ENCODE measurements around the gene RAD23A.

The RAD23A gene

GRCh38 chr19:12987190-12987589, 41.5 kb downstream of the RAD23A start:
- H3K4me3 ChIP-seq (ENCODE audit: low read depth, low read length): no peak overlapping the region
- TF ChIP-seq CTCF (IDR thresholded peaks at IDR 0.05; ENCODE audit: low read depth, low read length, missing control alignments): no peak
- no peak for DNase-seq (ENCODE audit: low read depth)

- DNase-seq (ENCODE audit: low read depth): no peak
- TF ChIP-seq CTCF (IDR thresholded peaks at IDR 0.05; ENCODE audit: low read depth, low read length, missing control alignments): no peak
- H3K4me3 ChIP-seq (ENCODE audit: low read depth, low read length): no peak overlapping the region
These were observed 42.1 kb downstream of the RAD23A start for GRCh38 chr19:12987781-12988180.

GRCh38 chr19:12990431-12990830, 44.8 kb downstream of the RAD23A start:
- no peak overlapping the region for H3K4me3 ChIP-seq (ENCODE audit: low read depth, low read length)
- DNase-seq (ENCODE audit: low read depth): no peak
- no peak for TF ChIP-seq CTCF (IDR thresholded peaks at IDR 0.05; ENCODE audit: low read depth, low read length, missing control alignments)

- no peak for TF ChIP-seq CTCF (IDR thresholded peaks at IDR 0.05; ENCODE audit: low read depth, low read length, missing control alignments)
- DNase-seq (ENCODE audit: low read depth): no peak
- no peak overlapping the region for H3K4me3 ChIP-seq (ENCODE audit: low read depth, low read length)
These were observed 45.2 kb downstream of the RAD23A start for GRCh38 chr19:12990853-12991252.

- DNase-seq (ENCODE audit: low read depth): no peak
- no peak overlapping the region for H3K4me3 ChIP-seq (ENCODE audit: low read depth, low read length)
- no peak for TF ChIP-seq CTCF (IDR thresholded peaks at IDR 0.05; ENCODE audit: low read depth, low read length, missing control alignments)
These were observed 45.6 kb downstream of the RAD23A start for GRCh38 chr19:12991296-12991695.

GRCh38 chr19:12992729-12993128, 47.1 kb downstream of the RAD23A start:
- no peak for DNase-seq (ENCODE audit: low read depth)
- no peak overlapping the region for H3K4me3 ChIP-seq (ENCODE audit: low read depth, low read length)
- TF ChIP-seq CTCF (IDR thresholded peaks at IDR 0.05; ENCODE audit: low read depth, low read length, missing control alignments): no peak

- no peak for TF ChIP-seq CTCF (IDR thresholded peaks at IDR 0.05; ENCODE audit: low read depth, low read length, missing control alignments)
- DNase-seq (ENCODE audit: low read depth): no peak
- H3K4me3 ChIP-seq (ENCODE audit: low read depth, low read length): no peak overlapping the region
These were observed 47.9 kb downstream of the RAD23A start for GRCh38 chr19:12993562-12993961.
